ENCODE measurements around the gene CDH4. TPM values are rescaled to one million over a fixed set of nuclear protein-coding genes. Genes with fewer than 3 reads are reported as not detected.

CDH4 gene
- total RNA-seq, 2 donors from 2014 or later, result 0.08 to 0.09 TPM

DNA sequence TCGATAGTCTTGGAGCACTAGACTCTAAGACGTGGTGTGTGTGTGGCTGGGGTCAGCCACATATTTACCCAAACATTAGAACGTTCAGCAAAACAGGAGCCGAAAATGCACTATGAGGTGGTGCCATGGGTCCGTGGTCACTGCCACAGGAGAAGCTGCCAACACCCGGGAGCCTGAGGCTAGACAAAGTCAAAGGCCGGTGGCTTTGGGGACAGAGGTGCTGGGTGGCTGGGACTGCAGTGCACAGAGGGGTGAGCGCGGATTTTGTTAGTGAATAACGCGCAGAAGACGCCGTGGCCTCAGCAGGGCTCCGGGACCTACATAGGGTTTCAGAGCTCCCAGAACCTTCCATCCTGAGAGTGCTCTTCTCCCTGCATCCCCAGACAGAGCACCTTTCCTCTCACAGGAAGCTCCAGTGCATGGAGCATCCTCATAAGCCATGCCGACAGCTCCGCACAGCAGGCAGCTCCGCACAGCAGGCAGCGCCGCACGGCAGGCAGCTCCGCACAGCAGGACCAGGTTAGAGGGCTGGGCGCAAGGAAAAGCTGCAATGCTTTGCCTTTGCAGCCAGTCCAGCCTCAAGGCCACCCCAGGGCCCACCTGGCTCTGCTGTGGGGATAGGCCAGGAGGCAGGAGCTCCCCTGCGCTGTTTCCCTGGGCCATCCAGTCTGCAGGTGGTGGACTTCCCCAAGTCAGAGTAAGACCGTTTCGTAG lies 509.5 kb downstream of the CDH4 start:
- Mint-ChIP-seq H3K9me3 (no peaks in the 10 kb centered on the region), H3K36me3 (no peaks in the 10 kb centered on the region), H3K27ac (no peak overlapping the region)
- DNase-seq (ENCODE audit: low spot score in 2 of 2) (peak in 1 of 2 donors; percentile 33), ATAC-seq (no peak)

DNA sequence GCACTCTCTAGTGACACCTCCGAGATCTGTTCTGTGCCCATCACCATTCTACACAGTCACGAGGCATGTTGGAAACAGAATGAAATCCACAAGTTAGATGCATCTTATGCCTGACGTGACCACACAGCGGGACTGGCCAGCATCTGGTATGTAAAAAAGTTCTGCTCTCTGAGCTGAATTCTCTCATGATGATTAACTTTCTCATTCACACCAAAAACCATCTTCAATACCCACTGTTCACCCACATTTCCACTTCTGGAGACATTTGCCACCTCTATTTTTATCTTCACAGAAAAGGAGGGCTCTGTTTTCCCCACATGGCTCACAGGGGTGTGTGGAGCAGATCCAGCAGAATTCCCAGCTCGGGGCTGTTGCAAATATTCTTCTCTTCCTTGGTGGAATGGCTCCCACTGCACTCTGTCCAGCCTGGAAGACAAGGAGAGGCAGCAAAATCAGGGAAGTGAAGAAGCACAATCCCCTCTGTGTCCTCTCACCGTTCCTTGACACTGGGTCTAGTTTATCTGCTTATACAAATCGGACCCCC lies 510.2 kb downstream of the CDH4 start:
- no peaks in the 10 kb centered on the region for H3K36me3 Mint-ChIP-seq
- ATAC-seq (no peak), DNase-seq (ENCODE audit: low spot score in 2 of 2) (peak in 1 of 2 donors; percentile 33)
- no peaks in the 10 kb centered on the region for H3K9me3 Mint-ChIP-seq
- H3K27ac Mint-ChIP-seq, result no peak overlapping the region

DNA sequence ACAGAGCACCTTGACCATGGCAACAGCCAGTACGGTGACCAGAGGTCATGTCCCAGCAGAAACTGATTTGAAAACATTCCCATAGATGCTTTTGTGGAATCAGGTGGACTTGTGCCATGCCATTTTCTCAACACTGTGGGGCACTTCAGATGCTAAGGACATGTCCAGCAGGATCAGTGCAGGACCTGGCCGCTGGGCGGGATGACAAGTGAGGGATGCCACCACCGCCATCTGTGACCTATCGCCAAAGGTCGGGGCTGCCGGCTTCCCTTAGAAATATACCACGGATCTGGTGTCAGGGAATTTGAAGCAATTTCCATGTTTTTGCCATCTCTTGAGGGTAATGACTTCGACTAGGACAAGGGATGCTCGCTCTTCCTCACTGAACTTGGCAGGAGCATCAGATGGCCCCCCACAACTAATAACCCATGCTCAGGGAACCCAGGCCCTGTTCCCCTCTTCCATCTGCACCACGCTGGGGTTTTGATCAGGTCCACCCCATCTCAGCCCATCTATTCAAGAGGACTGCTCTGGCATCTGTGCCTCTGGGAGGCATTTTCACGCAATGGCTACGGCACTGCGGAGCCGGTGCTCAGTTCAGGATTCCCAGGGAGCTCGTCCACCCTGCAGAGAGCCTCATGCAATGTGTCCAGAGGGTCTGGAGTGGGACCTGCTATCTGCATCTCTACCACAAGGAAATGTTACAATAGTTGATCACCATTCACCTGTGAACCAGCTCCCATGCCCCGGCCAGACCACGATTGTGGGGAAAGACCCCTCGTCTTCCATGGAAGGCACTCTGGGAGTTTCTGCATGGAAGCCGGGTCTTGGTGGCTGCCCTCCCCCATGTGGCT lies 511.1 kb downstream of the CDH4 start:
- no peaks in the 10 kb centered on the region for H3K36me3 Mint-ChIP-seq
- H3K27ac Mint-ChIP-seq, result no peak overlapping the region
- H3K9me3 Mint-ChIP-seq, result no peaks in the 10 kb centered on the region
- no peak for ATAC-seq
- DNase-seq (ENCODE audit: low spot score in 2 of 2), result peak in 1 of 2 donors; percentile 47

DNA sequence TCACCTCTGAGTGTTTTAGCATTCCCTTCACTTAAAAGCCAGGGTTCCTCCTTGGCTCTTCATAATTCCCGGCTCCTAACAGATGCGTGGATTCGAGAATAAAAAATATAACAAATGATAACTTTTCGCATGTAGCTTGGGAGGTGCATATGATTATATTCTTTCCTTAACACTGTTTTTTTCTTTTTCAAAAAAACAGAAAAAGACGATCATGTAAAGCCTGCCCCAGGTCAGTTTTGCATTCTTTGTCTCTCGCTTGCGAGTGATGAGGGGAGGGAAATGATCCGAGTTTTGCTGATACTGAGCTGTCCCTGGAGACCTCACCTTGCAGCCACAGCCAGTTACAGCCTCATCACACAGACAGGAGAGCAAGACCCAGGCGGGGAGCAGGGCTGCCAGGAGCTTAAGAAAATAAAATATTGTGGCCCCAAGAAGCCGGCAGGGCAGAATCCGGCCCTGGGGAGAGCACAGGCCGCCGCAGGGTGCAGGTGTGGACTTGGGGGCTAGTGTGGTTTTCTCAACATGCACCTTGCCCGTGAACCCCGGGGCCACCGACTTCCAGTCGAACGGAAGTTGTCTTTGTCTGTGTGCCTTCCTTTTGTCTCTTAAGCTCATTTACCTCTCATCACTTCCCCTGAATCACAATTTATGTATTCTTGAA lies 511.8 kb downstream of the CDH4 start:
- DNase-seq (ENCODE audit: low spot score in 2 of 2) (peak in 1 of 2 donors; percentile 14), ATAC-seq (no peak)
- no peak overlapping the region for H3K27ac Mint-ChIP-seq
- no peaks in the 10 kb centered on the region for H3K9me3 Mint-ChIP-seq
- no peaks in the 10 kb centered on the region for H3K36me3 Mint-ChIP-seq

DNA sequence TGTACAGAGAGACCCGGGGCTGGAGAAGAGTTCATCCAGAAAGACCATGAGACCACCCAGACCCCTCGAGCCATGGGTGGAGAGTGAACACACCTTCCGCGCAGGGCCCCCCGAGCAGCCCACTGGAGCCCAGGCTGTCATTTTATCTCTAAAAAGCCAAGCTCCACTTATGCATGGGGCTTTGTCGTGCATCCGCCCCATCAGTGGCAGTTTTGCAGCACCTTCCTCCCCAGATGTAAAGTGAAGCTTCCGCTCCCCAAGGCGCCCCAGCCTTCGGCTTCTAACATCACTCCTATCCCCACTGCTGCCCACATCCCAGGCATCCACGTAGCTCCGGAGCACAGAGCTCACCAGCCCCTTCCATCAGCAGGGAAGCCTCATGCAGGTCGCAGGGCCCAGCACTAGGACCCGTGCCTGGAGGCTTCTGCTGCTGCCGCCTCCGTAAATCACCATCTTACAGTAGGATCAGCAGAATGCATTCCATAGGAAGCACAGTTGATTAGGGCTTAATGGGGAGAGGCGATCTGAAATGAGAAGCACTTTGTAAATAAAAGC lies 512.5 kb downstream of the CDH4 start:
- H3K9me3 Mint-ChIP-seq, result no peaks in the 10 kb centered on the region
- H3K36me3 Mint-ChIP-seq, result no peaks in the 10 kb centered on the region
- DNase-seq (ENCODE audit: low spot score in 2 of 2), result peak in 1 of 2 donors; percentile 40
- ATAC-seq, result no peak
- no peak overlapping the region for H3K27ac Mint-ChIP-seq

DNA sequence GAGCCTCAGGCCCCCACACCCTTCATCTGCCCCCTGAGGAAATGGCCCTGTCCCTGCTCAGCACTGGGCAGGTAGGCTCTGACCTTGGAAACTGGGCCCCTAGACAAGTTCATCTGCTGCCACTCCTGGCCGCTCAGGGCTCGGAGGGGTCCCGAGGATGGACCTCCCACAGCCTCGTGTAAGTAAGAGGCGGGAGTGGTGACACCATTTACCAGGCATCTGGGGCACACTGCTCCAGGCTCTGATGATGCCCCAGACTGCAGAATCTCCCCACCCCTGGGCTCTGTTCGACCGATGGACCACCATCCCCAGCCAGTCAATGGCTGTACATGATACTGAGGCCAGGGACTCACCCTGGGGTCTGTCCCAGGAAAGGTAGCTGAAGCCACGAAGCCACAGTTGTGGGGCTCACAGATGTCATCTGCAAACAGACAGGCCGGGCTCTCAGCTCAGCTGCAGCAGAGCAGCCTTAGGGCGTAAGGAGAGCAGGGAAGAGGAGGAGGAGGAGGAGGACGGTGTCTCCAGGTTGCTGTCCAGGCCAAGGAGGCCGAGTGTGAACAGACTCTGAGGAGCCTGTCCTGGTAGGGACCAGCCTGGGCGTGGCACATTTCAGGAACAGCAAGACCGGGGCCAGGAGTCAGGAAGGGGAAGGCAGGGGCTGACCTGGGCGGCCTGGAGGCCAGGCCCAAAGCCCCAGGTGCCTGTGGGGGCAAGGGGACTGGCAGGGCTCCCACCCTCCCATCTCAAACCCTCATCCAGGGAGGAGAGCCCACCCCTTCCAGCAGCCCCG lies 513.2 kb downstream of the CDH4 start:
- Mint-ChIP-seq H3K9me3 (no peaks in the 10 kb centered on the region), H3K27ac (no peak overlapping the region), H3K36me3 (no peaks in the 10 kb centered on the region)
- ATAC-seq, result no peak
- peak in 1 of 2 donors; percentile 47 for DNase-seq (ENCODE audit: low spot score in 2 of 2)

DNA sequence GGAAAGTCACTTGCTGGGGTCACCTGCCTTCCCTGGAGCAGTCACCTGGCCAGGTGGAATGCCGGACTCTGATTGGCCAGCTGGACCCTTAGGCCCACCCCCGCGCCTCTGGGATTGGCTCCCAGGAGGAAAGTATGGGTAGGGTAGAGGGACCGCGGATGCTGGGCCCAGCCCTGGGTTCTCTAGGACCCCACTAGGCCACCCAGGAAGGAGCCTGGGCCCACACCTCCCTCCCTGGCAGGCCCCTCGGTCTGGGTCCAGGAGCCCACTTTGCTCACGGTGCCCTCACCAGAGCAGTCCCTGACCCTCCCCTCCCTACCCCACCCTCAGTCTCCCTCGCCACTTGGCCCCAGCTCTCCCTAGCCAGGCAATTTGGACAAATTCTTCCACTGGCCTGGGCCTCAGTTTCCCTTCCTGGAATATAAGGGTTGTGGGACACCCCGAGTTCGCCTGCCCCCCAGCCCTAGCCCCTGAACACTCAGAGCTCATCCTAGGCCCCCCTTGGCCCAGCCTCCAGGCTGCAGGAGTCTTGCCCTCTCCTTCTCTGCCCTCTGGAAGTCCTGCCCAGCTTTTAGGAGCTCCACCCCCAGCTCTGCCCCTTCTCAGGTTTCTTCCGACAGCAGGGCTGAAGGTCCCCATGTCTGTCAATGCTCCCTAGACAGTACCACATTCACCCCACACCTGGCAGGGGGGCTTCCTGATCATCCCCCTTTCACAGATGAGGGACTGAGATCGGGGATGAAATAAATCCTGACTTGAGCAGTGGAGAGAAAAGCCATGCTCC lies 514.0 kb downstream of the CDH4 start:
- no peaks in the 10 kb centered on the region for H3K36me3 Mint-ChIP-seq
- DNase-seq (ENCODE audit: low spot score in 2 of 2) (peak in 1 of 2 donors; percentile 18), ATAC-seq (no peak)
- no peaks in the 10 kb centered on the region for H3K9me3 Mint-ChIP-seq
- H3K27ac Mint-ChIP-seq, result no peak overlapping the region

DNA sequence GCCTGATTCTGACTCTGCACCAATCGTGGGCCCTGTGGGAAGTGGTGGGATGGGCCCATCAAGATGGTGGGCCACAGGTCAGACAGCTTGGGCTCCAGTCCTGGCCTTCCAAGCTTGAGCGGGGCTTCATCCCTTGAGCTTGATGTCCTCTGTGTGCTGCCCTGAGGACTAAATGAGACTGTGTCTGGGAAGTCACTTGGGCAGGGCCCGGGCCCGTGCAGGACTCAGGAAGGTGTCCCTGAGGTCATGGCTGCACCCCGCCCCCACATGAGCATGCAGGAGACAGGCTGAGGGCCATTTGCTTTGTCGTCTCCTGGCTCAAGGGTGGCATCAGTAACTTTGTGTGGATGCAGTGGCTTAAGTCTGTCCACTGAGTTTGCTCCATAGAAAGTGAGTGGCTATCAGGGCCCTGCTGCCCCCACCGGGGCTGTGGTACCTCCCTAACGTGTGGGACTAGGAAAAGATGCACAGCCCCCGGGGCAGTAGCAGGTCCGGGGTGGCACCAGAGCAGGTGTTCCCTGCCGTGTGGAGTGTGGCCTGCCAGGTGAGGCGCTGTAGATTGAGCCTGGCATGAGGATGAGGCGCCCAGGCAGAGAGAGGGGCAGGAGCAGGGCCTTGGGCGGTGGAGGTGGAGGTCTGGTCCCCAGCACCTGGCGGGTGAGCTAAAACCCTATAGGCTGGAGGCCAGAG lies 515.0 kb downstream of the CDH4 start:
- Mint-ChIP-seq H3K9me3 (no peaks in the 10 kb centered on the region), H3K27ac (no peak overlapping the region), H3K36me3 (no peaks in the 10 kb centered on the region)
- DNase-seq (ENCODE audit: low spot score in 2 of 2) (peak in 1 of 2 donors; percentile 43), ATAC-seq (no peak)

DNA sequence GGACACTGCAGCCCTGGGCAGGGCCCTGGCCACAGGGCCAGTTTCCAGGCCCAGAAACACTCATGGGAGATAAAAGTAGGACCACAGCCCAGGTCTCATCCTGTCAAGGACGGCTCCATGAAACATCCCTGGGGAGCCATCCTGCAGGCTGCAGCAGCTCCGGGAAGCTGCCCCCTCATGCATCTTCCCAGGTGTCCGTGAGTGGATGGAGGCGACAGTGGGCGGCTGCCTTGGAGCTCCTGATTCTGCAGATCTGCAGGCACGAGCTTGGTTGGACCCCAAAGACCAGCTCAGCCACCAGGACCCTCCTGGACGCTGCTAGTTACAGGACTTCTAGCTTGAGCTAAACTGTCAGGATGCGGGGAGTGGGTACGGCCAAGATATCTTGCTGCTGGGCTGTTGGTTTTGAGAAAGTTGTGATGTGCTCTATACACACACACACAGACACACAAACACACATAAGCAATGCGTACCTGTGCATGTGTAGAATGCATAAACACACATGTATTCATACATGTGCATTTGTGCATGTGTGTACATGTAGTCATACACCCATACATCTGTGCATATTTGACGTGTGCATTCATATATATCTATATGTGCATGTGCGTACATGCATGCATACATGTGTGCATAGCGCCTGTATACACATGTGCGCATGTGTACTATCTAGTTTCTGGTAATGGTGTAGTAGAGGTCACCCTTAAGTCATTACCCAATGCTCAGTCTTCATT lies 515.9 kb downstream of the CDH4 start:
- no peak overlapping the region for H3K27ac Mint-ChIP-seq
- DNase-seq (ENCODE audit: low spot score in 2 of 2), result no peak
- no peaks in the 10 kb centered on the region for H3K9me3 Mint-ChIP-seq
- H3K36me3 Mint-ChIP-seq, result no peaks in the 10 kb centered on the region
- ATAC-seq, result no peak

DNA sequence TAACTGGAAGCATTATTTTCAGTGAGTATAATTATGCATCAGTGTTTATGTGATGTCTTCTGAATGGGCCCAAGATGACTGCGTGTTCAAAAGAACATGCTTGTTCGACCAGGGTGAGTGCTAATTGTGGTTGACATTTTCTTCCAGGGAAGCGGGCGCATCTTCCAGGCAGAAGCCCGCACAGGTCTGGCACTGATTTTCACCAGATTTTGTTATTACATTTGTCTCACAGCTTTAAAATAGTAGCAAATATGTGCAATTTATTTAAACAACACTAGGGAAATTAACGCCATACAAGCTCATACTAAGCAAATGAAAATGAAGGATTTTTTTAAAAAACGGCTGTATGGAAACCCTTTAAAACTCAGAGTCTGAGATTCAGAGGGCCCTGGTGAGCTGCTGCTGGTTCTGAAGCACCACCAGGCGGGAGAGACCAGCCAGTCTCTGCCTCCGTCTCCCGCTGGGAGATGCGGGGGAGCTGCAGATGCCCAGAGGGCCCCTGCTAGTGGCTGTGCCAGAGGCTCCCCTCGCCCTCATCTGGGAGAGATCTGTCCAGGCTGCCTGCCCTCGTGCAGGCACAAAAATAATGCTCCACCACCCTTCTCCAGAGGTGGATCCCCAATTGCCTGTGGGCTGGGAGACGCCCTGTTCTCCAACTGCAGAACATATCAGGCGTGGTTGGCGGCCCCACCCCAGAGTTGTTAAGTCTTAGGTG lies 516.7 kb downstream of the CDH4 start:
- Mint-ChIP-seq H3K36me3 (no peaks in the 10 kb centered on the region), H3K27ac (no peak overlapping the region), H3K9me3 (no peaks in the 10 kb centered on the region)
- no peak for DNase-seq (ENCODE audit: low spot score in 2 of 2)
- no peak for ATAC-seq

DNA sequence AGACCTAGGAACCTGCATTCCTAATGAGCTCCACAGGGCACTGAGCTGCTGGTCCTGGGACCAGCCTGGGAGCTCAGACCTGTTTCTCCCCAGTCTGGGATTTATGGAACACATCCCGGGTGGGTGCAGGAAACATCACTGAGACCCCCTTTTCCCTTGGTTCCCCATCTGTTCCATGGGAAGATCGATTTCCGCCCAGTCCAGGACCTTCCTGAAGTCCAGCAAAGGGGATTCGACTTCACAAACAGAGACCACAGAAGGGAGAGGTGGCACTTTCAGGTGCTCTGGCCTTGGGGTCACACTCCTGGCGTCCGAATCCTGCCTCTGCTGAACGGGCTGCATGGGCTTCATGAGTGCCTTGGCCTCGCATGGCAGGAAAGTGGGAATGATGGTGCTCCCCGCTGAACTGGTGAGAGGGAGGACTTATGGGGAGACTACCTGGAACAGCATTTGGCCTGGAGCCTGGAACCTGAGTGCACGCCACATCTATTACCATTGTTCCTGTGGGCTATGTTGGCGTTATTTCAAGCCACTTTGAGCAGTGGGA lies 517.3 kb downstream of the CDH4 start:
- DNase-seq (ENCODE audit: low spot score in 2 of 2) (no peak), ATAC-seq (no peak)
- H3K27ac Mint-ChIP-seq, result no peak overlapping the region
- H3K9me3 Mint-ChIP-seq, result no peaks in the 10 kb centered on the region
- no peaks in the 10 kb centered on the region for H3K36me3 Mint-ChIP-seq

DNA sequence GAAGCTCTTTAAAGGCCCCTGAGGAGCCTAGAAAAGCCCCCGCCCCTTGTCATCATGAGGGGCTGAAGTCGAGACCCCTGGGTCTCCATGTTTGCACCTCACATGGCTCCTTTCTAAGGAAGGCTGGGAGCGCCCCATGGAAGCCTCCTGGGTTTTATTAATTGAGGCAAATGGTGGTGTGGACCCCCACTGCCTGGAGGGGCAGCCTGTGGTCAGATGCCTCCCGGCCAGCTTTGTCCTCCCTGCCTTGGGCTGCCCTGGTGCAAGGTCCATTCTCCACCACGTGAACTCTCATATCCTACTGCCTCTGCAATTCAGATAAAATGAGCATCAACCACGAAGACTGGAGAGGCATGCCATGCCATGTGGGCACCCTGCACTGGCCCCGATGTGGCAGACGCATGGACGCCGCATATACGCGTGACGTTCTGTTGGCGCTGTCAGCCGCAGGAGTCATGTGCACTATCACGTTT lies 518.1 kb downstream of the CDH4 start:
- H3K27ac Mint-ChIP-seq, result no peak overlapping the region
- H3K9me3 Mint-ChIP-seq, result no peaks in the 10 kb centered on the region
- no peak for DNase-seq (ENCODE audit: low spot score in 2 of 2)
- no peak for ATAC-seq
- no peaks in the 10 kb centered on the region for H3K36me3 Mint-ChIP-seq

DNA sequence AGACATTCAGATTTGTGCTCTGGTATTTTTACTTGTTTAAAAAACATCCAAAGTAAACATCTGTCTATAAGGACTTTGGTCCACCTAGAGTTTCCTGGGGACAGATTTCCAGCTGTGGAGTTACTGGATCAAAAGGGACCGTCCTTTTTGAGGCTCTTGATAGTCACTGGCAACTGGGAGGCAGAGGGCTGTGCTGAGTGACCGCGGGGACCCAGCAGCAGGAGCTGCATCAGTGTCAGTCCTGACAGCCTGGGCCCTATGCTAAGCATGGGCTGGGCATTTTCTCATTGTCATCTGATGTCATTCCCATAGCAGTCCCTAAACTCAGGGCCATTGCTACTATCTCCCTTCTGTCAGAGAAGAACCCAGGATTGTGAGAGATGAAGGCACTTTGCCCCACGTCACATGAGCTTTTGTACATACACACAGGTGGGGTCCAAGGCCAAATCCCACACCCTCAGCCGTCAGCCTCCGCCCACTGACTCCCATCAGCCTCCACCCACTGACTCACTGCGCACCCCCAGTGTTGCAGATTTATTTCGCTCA lies 519.8 kb downstream of the CDH4 start:
- no peak for ATAC-seq
- no peak for DNase-seq (ENCODE audit: low spot score in 2 of 2)
- Mint-ChIP-seq H3K9me3 (no peaks in the 10 kb centered on the region), H3K36me3 (no peaks in the 10 kb centered on the region), H3K27ac (no peak overlapping the region)
